GM23338 (cell line): ENCODE data around the gene CTNNA3. TPM values are rescaled to one million over a fixed set of nuclear protein-coding genes. Genes with fewer than 3 reads are reported as not detected.
"Not testable (repeated sequence)": the region's sequence is repeated elsewhere in the genome, so short reads cannot be mapped to it uniquely, and the experiment has no call there.

ENCODE experiments used
- ATAC-seq: fragments of 200-7000 bp; cut with Tn5 transposase; 3 replicates; pipeline ENCODE4 v1.9.1; 2020
- DNase-seq: peaks from one replicate; pipeline ENCODE4 v3.0.0-alpha.2; 2015; ENCODE audit warnings: low spot score
- H2AFZ ChIP-seq: fragments of 200-600 bp; sonication (generic); 2 replicates; pipeline ENCODE4 v1.8.0; 2016; ENCODE audit warnings: antibody characterized with exemption, mild to moderate bottlenecking, moderate library complexity
- H3F3A ChIP-seq: fragments of 200-600 bp; sonication (generic); replicated peaks from 2 replicates; pipeline ENCODE4 v1.8.0; 2017; ENCODE audit warnings: antibody characterized with exemption, mixed run types, low read depth
- H3K27ac ChIP-seq: fragments of 200-600 bp; sonication (generic); 2 replicates; pipeline ENCODE4 v1.6.1; 2016; ENCODE audit warnings: low read depth
- H3K27me3 ChIP-seq: fragments of 200-600 bp; sonication (generic); 2 replicates; pipeline ENCODE4 v1.8.0; 2016; ENCODE audit warnings: mild to moderate bottlenecking, mixed run types, moderate library complexity; ENCODE audit not compliant: insufficient read depth
- H3K36me3 ChIP-seq: fragments of 200-600 bp; sonication (generic); 2 replicates; pipeline ENCODE4 v1.8.0; 2016; ENCODE audit warnings: mild to moderate bottlenecking; ENCODE audit not compliant: insufficient read depth
- H3K4me1 ChIP-seq: fragments of 200-600 bp; sonication (generic); 2 replicates; pipeline ENCODE4 v1.8.0; 2016; ENCODE audit warnings: mild to moderate bottlenecking, moderate library complexity; ENCODE audit not compliant: insufficient read depth
- H3K4me2 ChIP-seq: fragments of 200-600 bp; sonication (generic); 2 replicates; pipeline ENCODE4 v1.7.1; 2017; ENCODE audit warnings: mixed run types
- H3K4me3 ChIP-seq: fragments of 200-600 bp; sonication (generic); 2 replicates; pipeline ENCODE4 v1.6.1; 2016; ENCODE audit warnings: mixed run types
- H3K79me2 ChIP-seq: fragments of 200-600 bp; sonication (generic); replicated peaks from 2 replicates; pipeline ENCODE4 v1.8.0; 2017; ENCODE audit warnings: mild to moderate bottlenecking; ENCODE audit not compliant: insufficient read depth
- H3K9me2 ChIP-seq: fragments of 200-600 bp; sonication (generic); 2 replicates; pipeline ENCODE4 v1.8.0; 2017; ENCODE audit not compliant: insufficient read depth
- H4K20me1 ChIP-seq: fragments of 200-600 bp; sonication (generic); replicated peaks from 2 replicates; pipeline ENCODE4 v1.8.0; 2017; ENCODE audit warnings: mild to moderate bottlenecking; ENCODE audit not compliant: insufficient read depth
- H3K27ac Mint-ChIP-seq: 2 replicates; pipeline ENCODE4 v1.8.0; 2020; ENCODE audit warnings: inconsistent platforms, mild to moderate bottlenecking, moderate library complexity, mixed read lengths
- H3K27me3 Mint-ChIP-seq: 3 replicates; pipeline ENCODE4 v1.8.0; 2022; ENCODE audit warnings: low read depth, mild to moderate bottlenecking, moderate library complexity, mixed read lengths, inconsistent platforms; ENCODE audit not compliant: insufficient read depth, poor library complexity
- H3K36me3 Mint-ChIP-seq: 3 replicates; pipeline ENCODE4 v1.8.0; 2021; ENCODE audit warnings: low read depth, mild to moderate bottlenecking, inconsistent platforms, moderate library complexity, mixed read lengths
- H3K4me1 Mint-ChIP-seq: 3 replicates; pipeline ENCODE4 v1.8.0; 2020; ENCODE audit warnings: mild to moderate bottlenecking, inconsistent platforms, mixed read lengths
- H3K4me3 Mint-ChIP-seq: 3 replicates; pipeline ENCODE4 v1.8.0; 2021; ENCODE audit warnings: moderate library complexity, mild to moderate bottlenecking, inconsistent platforms, mixed read lengths
- H3K9me3 Mint-ChIP-seq: 3 replicates; pipeline ENCODE4 v1.8.0; 2020; ENCODE audit warnings: moderate library complexity, mild to moderate bottlenecking, inconsistent platforms, mixed read lengths
- CREB1 ChIP-seq: fragments of 250-450 bp; sonication (Bioruptor Pico); IDR thresholded peaks from 2 replicates; pipeline ENCODE4 v1.5.0; 2020; ENCODE audit warnings: low read depth, mild to moderate bottlenecking, moderate library complexity
- EZH2 ChIP-seq: fragments of 200-600 bp; sonication (generic); IDR thresholded peaks from one replicate; pipeline ENCODE4 v1.8.0; 2017; ENCODE audit warnings: antibody characterized with exemption, mild to moderate bottlenecking, low read depth; ENCODE audit not compliant: unreplicated experiment
- EZH2phosphoT487 ChIP-seq: fragments of 200-600 bp; sonication (generic); IDR thresholded peaks from one replicate; pipeline ENCODE4 v1.8.1; 2018; ENCODE audit warnings: antibody characterized with exemption; ENCODE audit not compliant: unreplicated experiment
- JUNB ChIP-seq: IDR thresholded peaks from one replicate; pipeline ENCODE4 v1.6.1; 2016; ENCODE audit warnings: antibody characterized with exemption; ENCODE audit not compliant: unreplicated experiment
- POLR2AphosphoS5 ChIP-seq: IDR thresholded peaks from 2 replicates; pipeline ENCODE4 v1.6.1; 2016; ENCODE audit warnings: antibody characterized with exemption, low read depth
- ZNF114 ChIP-seq: fragments of 250-450 bp; sonication (Bioruptor Pico); IDR thresholded peaks from 2 replicates; pipeline ENCODE4 v1.5.0; 2020; ENCODE audit warnings: mild to moderate bottlenecking, moderate library complexity
- ZNF331 ChIP-seq: fragments of 250-450 bp; sonication (Bioruptor Pico); IDR thresholded peaks from 2 replicates; pipeline ENCODE4 v1.5.0; 2020; ENCODE audit warnings: low read depth, mild to moderate bottlenecking, moderate library complexity
- polyA plus RNA-seq: library from polyadenylated mRNA; unstranded; fragments of >200 nt; fragmentation: Nextera tagmentation; extraction: Ambion mirVana; gene quantifications from 2 replicates; pipeline ENCODE4 v1.2.1, GENCODE V29; 2016
- total RNA-seq: library from RNA; depleted of rRNA; stranded (reverse); fragments of >200 nt; shearing (Covaris generic); gene quantifications from 2 replicates; pipeline ENCODE4 v1.2.3, GENCODE V29; 2014
- TF ChIP-seq, protein P1 (sequence below): IDR thresholded peaks from one replicate; pipeline ENCODE4 v1.6.1; 2018; ENCODE audit warnings: antibody characterized with exemption; ENCODE audit not compliant: unreplicated experiment
- TF ChIP-seq, protein P2 (sequence below), 2 experiments: fragments of 200-600 bp in 1 of 2; sonication (generic) in 1 of 2; conservative IDR thresholded peaks; 2 replicates each; pipeline versions ENCODE4 v1.5.1 to v1.6.1; 2016 to 2017; ENCODE audit warnings: antibody characterized with exemption in 2 of 2, low read depth in 2 of 2, mild to moderate bottlenecking in 2 of 2, moderate library complexity in 1 of 2

Gene CTNNA3
- total and polyA plus RNA-seq, 2 experiments from 2014 or later, result 0.71 to 3.3 TPM

DNA sequence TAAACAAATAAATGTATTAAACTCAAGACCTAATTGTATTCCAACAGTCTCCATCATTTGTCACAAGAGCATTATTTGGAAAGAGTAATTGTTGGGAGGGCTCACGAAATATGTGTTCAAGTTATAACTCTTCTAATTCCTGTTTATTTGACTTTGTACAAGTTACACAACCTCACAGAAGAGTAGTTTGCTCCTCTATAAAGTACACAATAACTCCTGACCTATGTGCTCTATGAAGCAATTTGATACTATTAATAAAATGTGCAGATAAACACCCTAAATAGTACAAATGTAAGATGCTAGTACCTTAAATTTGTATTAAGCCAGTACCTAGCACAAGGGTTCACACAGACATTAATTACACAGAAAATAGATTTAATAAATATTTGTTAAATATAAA is 484.3 kb downstream of the CTNNA3 start:
- Mint-ChIP-seq H3K36me3 (no peaks in the 10 kb centered on the region), H3K27me3 (peaks cover 2% of the 10 kb centered on the region), H3K27ac (no peak overlapping the region), H3K9me3 (no peaks in the 10 kb centered on the region), H3K4me1 (no peaks in the 10 kb centered on the region; the same call in 2 of the 3 replicates), H3K4me3 (no peak overlapping the region)
- DNase-seq (no peak), ATAC-seq (no peak)
- no peak overlapping the region for H3K4me3 ChIP-seq
- no peak overlapping the region for H2AFZ ChIP-seq
- no peak overlapping the region for H3K4me2 ChIP-seq
- no peaks in the 10 kb centered on the region for H3K27me3 ChIP-seq
- TF ChIP-seq, protein P1, sequence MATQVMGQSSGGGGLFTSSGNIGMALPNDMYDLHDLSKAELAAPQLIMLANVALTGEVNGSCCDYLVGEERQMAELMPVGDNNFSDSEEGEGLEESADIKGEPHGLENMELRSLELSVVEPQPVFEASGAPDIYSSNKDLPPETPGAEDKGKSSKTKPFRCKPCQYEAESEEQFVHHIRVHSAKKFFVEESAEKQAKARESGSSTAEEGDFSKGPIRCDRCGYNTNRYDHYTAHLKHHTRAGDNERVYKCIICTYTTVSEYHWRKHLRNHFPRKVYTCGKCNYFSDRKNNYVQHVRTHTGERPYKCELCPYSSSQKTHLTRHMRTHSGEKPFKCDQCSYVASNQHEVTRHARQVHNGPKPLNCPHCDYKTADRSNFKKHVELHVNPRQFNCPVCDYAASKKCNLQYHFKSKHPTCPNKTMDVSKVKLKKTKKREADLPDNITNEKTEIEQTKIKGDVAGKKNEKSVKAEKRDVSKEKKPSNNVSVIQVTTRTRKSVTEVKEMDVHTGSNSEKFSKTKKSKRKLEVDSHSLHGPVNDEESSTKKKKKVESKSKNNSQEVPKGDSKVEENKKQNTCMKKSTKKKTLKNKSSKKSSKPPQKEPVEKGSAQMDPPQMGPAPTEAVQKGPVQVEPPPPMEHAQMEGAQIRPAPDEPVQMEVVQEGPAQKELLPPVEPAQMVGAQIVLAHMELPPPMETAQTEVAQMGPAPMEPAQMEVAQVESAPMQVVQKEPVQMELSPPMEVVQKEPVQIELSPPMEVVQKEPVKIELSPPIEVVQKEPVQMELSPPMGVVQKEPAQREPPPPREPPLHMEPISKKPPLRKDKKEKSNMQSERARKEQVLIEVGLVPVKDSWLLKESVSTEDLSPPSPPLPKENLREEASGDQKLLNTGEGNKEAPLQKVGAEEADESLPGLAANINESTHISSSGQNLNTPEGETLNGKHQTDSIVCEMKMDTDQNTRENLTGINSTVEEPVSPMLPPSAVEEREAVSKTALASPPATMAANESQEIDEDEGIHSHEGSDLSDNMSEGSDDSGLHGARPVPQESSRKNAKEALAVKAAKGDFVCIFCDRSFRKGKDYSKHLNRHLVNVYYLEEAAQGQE, result no peak
- no peak for TF ChIP-seq CREB1 (CRISPR knock-in tag)
- no peak for TF ChIP-seq ZNF331
- no peak for TF ChIP-seq EZH2phosphoT487
- TF ChIP-seq POLR2AphosphoS5, result no peak
- TF ChIP-seq EZH2, result no peak
- no peaks in the 10 kb centered on the region for H3K36me3 ChIP-seq
- H3K4me1 ChIP-seq, result no peaks in the 10 kb centered on the region
- H3K79me2 ChIP-seq, result no peaks in the 10 kb centered on the region
- no peaks in the 10 kb centered on the region for H3K9me2 ChIP-seq
- no peaks in the 10 kb centered on the region for H3F3A ChIP-seq
- H4K20me1 ChIP-seq, result no peaks in the 10 kb centered on the region
- no peak overlapping the region for H3K27ac ChIP-seq

DNA sequence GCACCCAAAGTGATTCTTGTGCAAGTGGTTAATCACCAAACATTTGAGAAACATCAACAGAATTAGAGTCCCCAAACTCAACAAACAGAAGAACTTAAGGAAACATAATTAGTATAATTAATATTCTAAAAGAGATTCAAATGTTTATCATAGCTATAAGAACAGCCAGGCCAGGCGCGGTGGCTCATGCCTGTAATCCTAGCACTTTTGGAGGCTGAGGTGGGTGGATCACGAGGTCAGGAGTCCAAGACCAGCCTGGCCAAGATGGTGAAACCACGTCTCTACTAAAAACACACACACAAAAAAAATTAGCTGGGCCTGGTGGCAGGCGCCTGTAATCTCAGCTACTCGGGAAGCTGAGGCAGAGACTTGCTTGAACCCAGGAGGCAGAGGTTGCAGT is 488.1 kb downstream of the CTNNA3 start:
- H3K9me2 ChIP-seq, H3K9me3 Mint-ChIP-seq, H3F3A ChIP-seq, H3K27me3 Mint-ChIP-seq, DNase-seq, H4K20me1 ChIP-seq, H3K27me3 ChIP-seq, H3K36me3 Mint-ChIP-seq, H3K27ac ChIP-seq, H3K4me1 ChIP-seq, H3K4me3 ChIP-seq, H3K36me3 ChIP-seq, H3K4me3 Mint-ChIP-seq, H3K4me2 ChIP-seq, H3K79me2 ChIP-seq, H2AFZ ChIP-seq, H3K27ac Mint-ChIP-seq, ATAC-seq: not testable (repeated sequence)
- peaks cover 10% of the 10 kb centered on the region; the same call in 2 of the 3 replicates for H3K4me1 Mint-ChIP-seq

DNA sequence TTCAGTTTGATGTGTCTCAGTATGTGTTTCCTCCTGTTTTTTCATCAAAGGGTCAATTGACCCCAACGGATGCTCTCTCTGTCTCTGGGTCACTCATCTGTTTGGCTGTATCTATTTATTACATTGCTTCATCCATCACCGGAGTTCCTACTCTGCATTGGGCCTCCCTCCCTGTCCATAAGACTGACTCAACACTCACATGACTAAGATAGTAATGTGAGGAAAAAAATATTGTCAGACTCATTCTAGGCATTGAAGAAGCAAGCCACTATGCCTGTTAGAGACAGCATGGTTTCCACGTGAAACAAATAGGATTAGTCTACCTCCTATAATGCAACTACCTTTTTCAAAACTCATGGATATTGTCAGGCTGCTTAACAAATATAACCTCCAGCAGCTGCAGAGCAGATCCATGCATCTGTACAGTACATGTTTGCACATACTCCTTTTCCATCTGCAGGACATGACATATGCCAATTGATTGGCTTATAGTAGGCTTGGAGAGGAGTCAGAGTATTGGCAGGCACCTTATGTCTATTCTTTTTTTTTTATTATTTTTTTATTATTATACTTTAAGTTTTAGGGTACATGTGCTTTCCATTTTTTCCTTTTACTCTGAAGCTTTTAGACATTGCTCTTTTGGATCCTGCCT is 495.0 kb downstream of the CTNNA3 start:
- H3K27me3 Mint-ChIP-seq, result peaks cover 5% of the 10 kb centered on the region
- H3K79me2 ChIP-seq, result no peaks in the 10 kb centered on the region
- H3F3A ChIP-seq, result no peaks in the 10 kb centered on the region
- H3K4me2 ChIP-seq, result no peak overlapping the region
- no peak overlapping the region for H3K4me3 Mint-ChIP-seq
- ATAC-seq, result no peak
- no peak overlapping the region for H2AFZ ChIP-seq
- no peak for DNase-seq
- H3K27ac Mint-ChIP-seq, result no peak overlapping the region
- no peak overlapping the region for H3K4me3 ChIP-seq
- H3K27me3 ChIP-seq, result no peaks in the 10 kb centered on the region
- H3K27ac ChIP-seq, result no peak overlapping the region
- H3K36me3 Mint-ChIP-seq, result no peaks in the 10 kb centered on the region
- no peaks in the 10 kb centered on the region; the same call in 2 of the 3 replicates for H3K9me3 Mint-ChIP-seq
- H3K36me3 ChIP-seq, result no peaks in the 10 kb centered on the region
- H3K9me2 ChIP-seq, result 0 out of 2 replicates have a peak, but pooled peaks cover 6% of the 10 kb centered on the region
- H3K4me1 Mint-ChIP-seq, result peaks cover 10% of the 10 kb centered on the region; the same call in 2 of the 3 replicates
- no peaks in the 10 kb centered on the region for H3K4me1 ChIP-seq
- H4K20me1 ChIP-seq, result no peaks in the 10 kb centered on the region
- TF ChIP-seq, protein P1, result no peak
- no peak for TF ChIP-seq ZNF331
- TF ChIP-seq POLR2AphosphoS5, result no peak
- no peak for TF ChIP-seq EZH2
- TF ChIP-seq JUNB, result no peak
- no peak for TF ChIP-seq ZNF114
- TF ChIP-seq, protein P2, sequence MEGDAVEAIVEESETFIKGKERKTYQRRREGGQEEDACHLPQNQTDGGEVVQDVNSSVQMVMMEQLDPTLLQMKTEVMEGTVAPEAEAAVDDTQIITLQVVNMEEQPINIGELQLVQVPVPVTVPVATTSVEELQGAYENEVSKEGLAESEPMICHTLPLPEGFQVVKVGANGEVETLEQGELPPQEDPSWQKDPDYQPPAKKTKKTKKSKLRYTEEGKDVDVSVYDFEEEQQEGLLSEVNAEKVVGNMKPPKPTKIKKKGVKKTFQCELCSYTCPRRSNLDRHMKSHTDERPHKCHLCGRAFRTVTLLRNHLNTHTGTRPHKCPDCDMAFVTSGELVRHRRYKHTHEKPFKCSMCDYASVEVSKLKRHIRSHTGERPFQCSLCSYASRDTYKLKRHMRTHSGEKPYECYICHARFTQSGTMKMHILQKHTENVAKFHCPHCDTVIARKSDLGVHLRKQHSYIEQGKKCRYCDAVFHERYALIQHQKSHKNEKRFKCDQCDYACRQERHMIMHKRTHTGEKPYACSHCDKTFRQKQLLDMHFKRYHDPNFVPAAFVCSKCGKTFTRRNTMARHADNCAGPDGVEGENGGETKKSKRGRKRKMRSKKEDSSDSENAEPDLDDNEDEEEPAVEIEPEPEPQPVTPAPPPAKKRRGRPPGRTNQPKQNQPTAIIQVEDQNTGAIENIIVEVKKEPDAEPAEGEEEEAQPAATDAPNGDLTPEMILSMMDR (conservative IDR thresholded peaks at IDR 0.05; ENCODE audit: low read depth in 2 of 2), result no peak
- no peak for TF ChIP-seq CREB1 (CRISPR knock-in tag)
